ENCODE results near the gene NCS1.

The NCS1 gene

DNA sequence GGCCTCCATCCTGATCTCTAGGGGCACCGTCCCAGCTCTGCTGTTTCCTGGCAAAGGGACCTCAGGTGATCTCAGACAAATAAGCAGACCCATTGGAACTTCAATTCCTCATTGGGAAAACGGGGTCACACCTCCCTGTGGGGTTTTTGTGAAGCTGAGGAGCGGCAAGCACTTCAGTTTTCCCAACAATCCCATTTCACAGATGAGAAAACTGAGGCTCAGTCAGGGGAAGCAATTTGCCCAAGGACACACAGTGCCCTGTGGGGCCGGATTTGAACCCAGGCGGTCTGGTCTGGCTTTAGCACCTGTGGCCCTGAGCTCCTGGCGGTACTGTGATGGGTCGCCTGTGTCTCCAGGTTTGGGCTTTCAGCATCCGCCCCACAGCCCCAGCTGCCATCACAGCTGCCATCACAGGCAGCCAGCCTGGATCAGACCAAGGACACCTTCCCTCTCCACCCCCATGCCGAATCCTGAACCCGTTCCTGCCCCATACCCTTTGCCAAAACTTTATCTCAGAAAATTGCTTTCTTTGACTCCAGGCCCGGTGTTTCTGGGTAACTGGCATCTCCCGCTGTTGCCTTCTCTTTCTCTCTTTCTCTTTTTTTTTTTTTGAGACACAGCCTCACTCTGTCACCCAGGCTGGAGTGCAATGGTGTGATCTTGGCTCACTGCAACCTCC, 26.4 kb downstream of the NCS1 start:
- H3K4me3 ChIP-seq (ENCODE audit: low read depth, low read length) = no peak overlapping the region
- ChIA-PET POLR2A (no interaction called here), CTCF (interaction anchor here (1.1 to 2.2 kb wide), 2 partner anchors 40 to 92 kb away, joined by 3 to 9 read pairs; no protein-coding TSS in a partner anchor)
- H3K4me1 ChIP-seq (ENCODE audit: control insufficient read depth, insufficient read depth, low read length) = peaks cover 4% of the 10 kb centered on the region
- TF ChIP-seq TRIM28 (IDR thresholded peaks at IDR 0.05; ENCODE audit: borderline replicate concordance, low read length) = no peak
- TF ChIP-seq, protein P1, sequence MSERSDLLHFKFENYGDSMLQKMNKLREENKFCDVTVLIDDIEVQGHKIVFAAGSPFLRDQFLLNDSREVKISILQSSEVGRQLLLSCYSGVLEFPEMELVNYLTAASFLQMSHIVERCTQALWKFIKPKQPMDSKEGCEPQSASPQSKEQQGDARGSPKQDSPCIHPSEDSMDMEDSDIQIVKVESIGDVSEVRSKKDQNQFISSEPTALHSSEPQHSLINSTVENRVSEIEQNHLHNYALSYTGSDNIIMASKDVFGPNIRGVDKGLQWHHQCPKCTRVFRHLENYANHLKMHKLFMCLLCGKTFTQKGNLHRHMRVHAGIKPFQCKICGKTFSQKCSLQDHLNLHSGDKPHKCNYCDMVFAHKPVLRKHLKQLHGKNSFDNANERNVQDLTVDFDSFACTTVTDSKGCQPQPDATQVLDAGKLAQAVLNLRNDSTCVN (tag by site-specific recombination; optimal IDR thresholded peaks at IDR 0.05) = no peak
- TF ChIP-seq, protein P2, sequence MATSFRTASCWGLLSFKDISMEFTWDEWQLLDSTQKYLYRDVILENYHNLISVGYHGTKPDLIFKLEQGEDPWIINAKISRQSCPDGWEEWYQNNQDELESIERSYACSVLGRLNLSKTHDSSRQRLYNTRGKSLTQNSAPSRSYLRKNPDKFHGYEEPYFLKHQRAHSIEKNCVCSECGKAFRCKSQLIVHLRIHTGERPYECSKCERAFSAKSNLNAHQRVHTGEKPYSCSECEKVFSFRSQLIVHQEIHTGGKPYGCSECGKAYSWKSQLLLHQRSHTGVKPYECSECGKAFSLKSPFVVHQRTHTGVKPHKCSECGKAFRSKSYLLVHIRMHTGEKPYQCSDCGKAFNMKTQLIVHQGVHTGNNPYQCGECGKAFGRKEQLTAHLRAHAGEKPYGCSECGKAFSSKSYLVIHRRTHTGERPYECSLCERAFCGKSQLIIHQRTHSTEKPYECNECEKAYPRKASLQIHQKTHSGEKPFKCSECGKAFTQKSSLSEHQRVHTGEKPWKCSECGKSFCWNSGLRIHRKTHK (tag by site-specific recombination; IDR thresholded peaks at IDR 0.05) = no peak
- peak; percentile 21; the same call in 1 of the 2 replicates for TF ChIP-seq KLF8 (tag by site-specific recombination; IDR thresholded peaks at IDR 0.05)
- H3K27ac ChIP-seq (ENCODE audit: extremely low read depth, low read depth, low read length) = no peak overlapping the region
- H3K36me3 ChIP-seq (ENCODE audit: control insufficient read depth in 2 of 2, insufficient read depth in 1 of 2, low read length in 2 of 2) = no peaks in the 10 kb centered on the region
- no peaks in the 10 kb centered on the region for H3K9me3 ChIP-seq (ENCODE audit: control insufficient read depth, insufficient read depth, low read depth, low read length)

DNA sequence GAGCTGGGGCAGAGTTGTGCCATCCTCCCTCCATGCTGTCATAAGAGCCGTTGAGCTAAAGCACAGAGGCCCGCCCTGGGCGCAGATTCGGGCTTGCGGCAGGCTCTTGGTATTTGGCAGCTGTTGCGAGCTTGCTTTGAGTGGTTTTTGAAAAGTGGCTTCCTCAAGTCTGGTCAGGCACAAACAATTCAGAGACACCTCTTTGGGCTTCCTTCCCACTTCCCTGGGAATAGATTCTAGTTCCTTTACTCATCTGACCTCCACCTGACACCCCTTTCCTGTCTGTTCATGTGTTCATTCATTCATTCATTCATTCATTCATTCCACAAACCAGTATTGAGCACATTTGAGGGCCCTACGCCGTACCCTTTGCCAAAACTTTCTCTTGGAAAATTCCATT, 27.4 kb downstream of the NCS1 start:
- TF ChIP-seq ZNF24 (tag by site-specific recombination; IDR thresholded peaks at IDR 0.05) (peak; percentile 96), ZNF138 (tag by site-specific recombination; IDR thresholded peaks at IDR 0.05; ENCODE audit: borderline replicate concordance) (no peak)
- no peak overlapping the region for H3K27ac ChIP-seq (ENCODE audit: extremely low read depth, low read depth, low read length)
- no peaks in the 10 kb centered on the region for H3K36me3 ChIP-seq (ENCODE audit: control insufficient read depth in 2 of 2, insufficient read depth in 1 of 2, low read length in 2 of 2)
- CTCF ChIA-PET = no interaction called here
- H3K4me1 ChIP-seq (ENCODE audit: control insufficient read depth, insufficient read depth, low read length) = peaks cover 4% of the 10 kb centered on the region
- POLR2A ChIA-PET = no interaction called here
- no peak overlapping the region for H3K4me3 ChIP-seq (ENCODE audit: low read depth, low read length)
- H3K9me3 ChIP-seq (ENCODE audit: control insufficient read depth, insufficient read depth, low read depth, low read length) = no peaks in the 10 kb centered on the region

DNA sequence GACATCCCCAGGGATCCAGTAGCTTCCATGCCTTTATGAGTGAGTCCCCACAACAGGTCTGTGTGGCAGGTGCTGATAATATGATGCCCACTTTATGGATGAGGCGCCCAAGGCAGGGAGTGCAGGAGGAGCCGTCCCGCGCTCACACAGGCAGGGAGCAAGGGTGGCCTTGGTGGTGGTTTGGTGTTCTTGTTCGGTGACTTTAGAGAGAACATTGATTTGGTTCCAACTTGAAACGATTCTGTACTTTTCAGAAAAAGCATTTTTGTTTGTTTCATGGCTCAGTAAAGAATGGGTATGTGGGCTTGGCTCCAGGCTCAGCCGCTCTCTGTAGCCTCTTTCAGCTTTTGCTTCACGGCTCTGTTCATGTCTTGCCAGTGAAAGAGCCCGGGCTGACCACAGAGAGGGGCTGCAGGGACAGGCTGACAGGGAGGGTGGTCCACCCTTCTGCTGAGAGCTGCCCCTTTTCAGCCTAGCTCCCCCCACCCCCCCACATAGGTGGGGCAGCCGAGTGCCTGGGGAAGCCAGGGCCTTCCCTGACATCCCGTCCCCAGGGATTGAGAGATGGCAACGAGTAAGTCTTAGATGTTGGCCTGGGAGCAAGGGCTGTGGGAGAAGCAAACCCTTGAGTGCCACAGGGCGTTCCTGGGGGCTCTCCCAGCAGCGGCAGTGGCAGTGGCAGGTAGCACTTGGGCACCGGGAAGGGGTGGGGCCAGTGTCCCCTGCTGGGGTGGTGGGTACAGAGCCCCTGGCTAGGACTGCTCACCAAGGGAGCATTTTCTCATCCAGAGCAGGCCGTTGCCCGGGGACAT, 28.0 kb downstream of the NCS1 start:
- TF ChIP-seq ZNF302 (tag by site-specific recombination; IDR thresholded peaks at IDR 0.05; ENCODE audit: low read depth) (no peak), OSR2 (tag by site-specific recombination; IDR thresholded peaks at IDR 0.05) (0 out of 2 replicates have a peak, but pooled peaks have one; percentile 23)
- no peak overlapping the region for H3K27ac ChIP-seq (ENCODE audit: extremely low read depth, low read depth, low read length)
- no peaks in the 10 kb centered on the region for H3K36me3 ChIP-seq (ENCODE audit: control insufficient read depth in 2 of 2, insufficient read depth in 1 of 2, low read length in 2 of 2)
- ChIA-PET POLR2A (no interaction called here), CTCF (no interaction called here)
- H3K4me3 ChIP-seq (ENCODE audit: low read depth, low read length) = no peak overlapping the region
- peaks cover 4% of the 10 kb centered on the region for H3K4me1 ChIP-seq (ENCODE audit: control insufficient read depth, insufficient read depth, low read length)
- no peaks in the 10 kb centered on the region for H3K9me3 ChIP-seq (ENCODE audit: control insufficient read depth, insufficient read depth, low read depth, low read length)

DNA sequence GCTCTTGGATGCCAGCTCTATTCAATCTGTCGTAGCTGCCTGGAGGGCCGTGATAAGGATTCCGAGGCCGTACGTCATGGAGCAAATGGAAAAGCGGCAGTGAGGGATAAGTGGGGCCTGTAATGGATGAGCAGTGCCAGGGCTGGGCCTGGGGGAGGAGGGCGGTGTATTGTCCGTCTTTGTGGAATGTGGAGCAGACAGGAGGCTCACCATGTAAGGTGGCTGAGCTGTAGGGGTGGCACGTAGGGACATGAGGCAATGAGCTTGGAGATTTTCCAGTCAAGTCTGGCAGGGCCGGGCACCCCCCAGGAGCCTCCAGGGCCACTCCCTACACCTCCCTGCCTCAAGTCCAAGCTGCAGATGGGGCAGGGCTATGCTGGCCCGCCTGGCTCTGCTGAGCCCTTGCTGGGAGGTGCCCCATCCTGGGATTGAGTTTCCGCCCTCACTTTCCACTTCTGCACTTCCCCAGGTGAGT, 29.2 kb downstream of the NCS1 start:
- TF ChIP-seq IKZF3 (tag by site-specific recombination; IDR thresholded peaks at IDR 0.05) (no peak), ZNF157 (tag by site-specific recombination; IDR thresholded peaks at IDR 0.05) (no peak), ZNF350 (tag by site-specific recombination; IDR thresholded peaks at IDR 0.05) (no peak), ZNF530 (tag by site-specific recombination; IDR thresholded peaks at IDR 0.05; ENCODE audit: low read depth) (no peak), MZF1 (tag by site-specific recombination; IDR thresholded peaks at IDR 0.05; ENCODE audit: borderline replicate concordance) (no peak), GLIS2 (tag by site-specific recombination; IDR thresholded peaks at IDR 0.05) (peak; percentile 30; the same call in 1 of the 2 replicates), GLIS1 (tag by site-specific recombination; IDR thresholded peaks at IDR 0.05) (0 out of 2 replicates have a peak, but pooled peaks have one; percentile 15), ZNF138 (tag by site-specific recombination; IDR thresholded peaks at IDR 0.05; ENCODE audit: borderline replicate concordance) (no peak), ZNF426 (tag by site-specific recombination; IDR thresholded peaks at IDR 0.05) (no peak), ZNF747 (tag by site-specific recombination; IDR thresholded peaks at IDR 0.05) (no peak), ZNF776 (tag by site-specific recombination; IDR thresholded peaks at IDR 0.05; ENCODE audit: borderline replicate concordance) (no peak), ZNF843 (tag by site-specific recombination; IDR thresholded peaks at IDR 0.05) (no peak), ZNF473 (tag by site-specific recombination; IDR thresholded peaks at IDR 0.05) (no peak), KLF1 (tag by site-specific recombination; IDR thresholded peaks at IDR 0.05) (peak; percentile 71)
- TF ChIP-seq, protein P3, sequence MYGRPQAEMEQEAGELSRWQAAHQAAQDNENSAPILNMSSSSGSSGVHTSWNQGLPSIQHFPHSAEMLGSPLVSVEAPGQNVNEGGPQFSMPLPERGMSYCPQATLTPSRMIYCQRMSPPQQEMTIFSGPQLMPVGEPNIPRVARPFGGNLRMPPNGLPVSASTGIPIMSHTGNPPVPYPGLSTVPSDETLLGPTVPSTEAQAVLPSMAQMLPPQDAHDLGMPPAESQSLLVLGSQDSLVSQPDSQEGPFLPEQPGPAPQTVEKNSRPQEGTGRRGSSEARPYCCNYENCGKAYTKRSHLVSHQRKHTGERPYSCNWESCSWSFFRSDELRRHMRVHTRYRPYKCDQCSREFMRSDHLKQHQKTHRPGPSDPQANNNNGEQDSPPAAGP (tag by site-specific recombination; IDR thresholded peaks at IDR 0.05) = peak; percentile 29; the same call in 1 of the 2 replicates
- H3K4me1 ChIP-seq (ENCODE audit: control insufficient read depth, insufficient read depth, low read length) = peaks cover 4% of the 10 kb centered on the region
- H3K4me3 ChIP-seq (ENCODE audit: low read depth, low read length) = no peak overlapping the region
- H3K27ac ChIP-seq (ENCODE audit: extremely low read depth, low read depth, low read length) = no peak overlapping the region
- CTCF ChIA-PET = interaction anchor here (0.5 kb wide), 1 partner anchor 89 kb away, joined by 3 read pairs; no protein-coding TSS in a partner anchor
- POLR2A ChIA-PET = interaction anchor here (0.6 kb wide), 2 partner anchors 245 to 1173 kb away, joined by 3 to 5 read pairs; partner anchors contain the start of gene SH3GLB2
- H3K9me3 ChIP-seq (ENCODE audit: control insufficient read depth, insufficient read depth, low read depth, low read length) = no peaks in the 10 kb centered on the region
- H3K36me3 ChIP-seq (ENCODE audit: control insufficient read depth in 2 of 2, insufficient read depth in 1 of 2, low read length in 2 of 2) = no peaks in the 10 kb centered on the region
